DOHH2 (cell line): ENCODE measurements around the gene AANAT.

Experiments
- H3F3A ChIP-seq: fragments of 200-600 bp; sonication (generic), shearing (Covaris generic); 2 replicates; pipeline ENCODE4 v1.6.0; 2016; ENCODE audit warnings: antibody characterized with exemption, mild to moderate bottlenecking; ENCODE audit not compliant: control insufficient read depth, insufficient read depth
- H3K27ac ChIP-seq: fragments of 200-600 bp; sonication (generic); 2 replicates; pipeline ENCODE4 v1.5.1; 2014; ENCODE audit warnings: low read depth, mild to moderate bottlenecking, low read length, moderate library complexity
- H3K27me3 ChIP-seq: fragments of 200-600 bp; sonication (generic); 2 replicates; pipeline ENCODE4 v1.6.1; 2014; ENCODE audit warnings: mild to moderate bottlenecking, low read length, mixed read lengths; ENCODE audit not compliant: control insufficient read depth
- H3K36me3 ChIP-seq: fragments of 200-600 bp; sonication (generic); 2 replicates; pipeline ENCODE4 v1.6.1; 2014; ENCODE audit warnings: mild to moderate bottlenecking, low read length, moderate library complexity, mixed read lengths; ENCODE audit not compliant: control insufficient read depth
- H3K4me1 ChIP-seq: fragments of 200-600 bp; sonication (generic); 2 replicates; pipeline ENCODE4 v1.6.1; 2014; ENCODE audit warnings: mild to moderate bottlenecking, low read length, mixed read lengths; ENCODE audit not compliant: control insufficient read depth
- H3K4me2 ChIP-seq: fragments of 200-600 bp; sonication (generic); 2 replicates; pipeline ENCODE4 v1.6.0; 2014; ENCODE audit warnings: mild to moderate bottlenecking, low read length, moderate library complexity
- H3K4me3 ChIP-seq: fragments of 200-600 bp; sonication (generic); 2 replicates; pipeline ENCODE4 v1.5.1; 2014; ENCODE audit warnings: mild to moderate bottlenecking, low read length, mixed read lengths
- H3K79me2 ChIP-seq: fragments of 200-600 bp; sonication (generic); 2 replicates; pipeline ENCODE4 v1.6.1; 2014; ENCODE audit warnings: mild to moderate bottlenecking, low read length, mixed read lengths; ENCODE audit not compliant: control insufficient read depth
- H3K9me2 ChIP-seq: fragments of 200-600 bp; sonication (generic); replicated peaks from 2 replicates; pipeline ENCODE4 v1.6.1; 2014; ENCODE audit warnings: mild to moderate bottlenecking, low read length, mixed read lengths; ENCODE audit not compliant: control insufficient read depth
- H3K9me3 ChIP-seq: fragments of 200-600 bp; sonication (generic); 2 replicates; pipeline ENCODE4 v1.6.1; 2014; ENCODE audit warnings: antibody characterized with exemption, low read length, mixed read lengths; ENCODE audit not compliant: control insufficient read depth, insufficient read depth
- H4K20me1 ChIP-seq: fragments of 200-600 bp; sonication (generic); 2 replicates; pipeline ENCODE4 v1.6.0; 2014; ENCODE audit warnings: low read depth, mild to moderate bottlenecking, antibody characterized with exemption, low read length, moderate library complexity; ENCODE audit not compliant: control insufficient read depth, insufficient read depth
- EZH2phosphoT487 ChIP-seq: fragments of 200-600 bp; sonication (generic); IDR thresholded peaks from 2 replicates; pipeline ENCODE4 v1.6.1; 2017; ENCODE audit warnings: borderline replicate concordance, mild to moderate bottlenecking, antibody characterized with exemption, low read length, moderate library complexity, mixed read lengths
- TF ChIP-seq, protein P1 (sequence below): fragments of 200-600 bp; sonication (generic); IDR thresholded peaks from one replicate; pipeline ENCODE4 v1.5.1; 2014; ENCODE audit warnings: antibody characterized with exemption, mild to moderate bottlenecking, low read depth, low read length; ENCODE audit not compliant: poor library complexity, severe bottlenecking

AANAT gene

GRCh38 chr17:76476736-76477135 is 9.3 kb downstream of the AANAT start:
- Histone ChIP-seq H3K27ac (no peak overlapping the region), H4K20me1 (no peaks in the 10 kb centered on the region), H3K36me3 (peaks cover 59% of the 10 kb centered on the region), H3K4me1 (peaks cover 25% of the 10 kb centered on the region), H3K4me2 (no peak overlapping the region), H3F3A (peaks cover 7% of the 10 kb centered on the region), H3K27me3 (no peaks in the 10 kb centered on the region), H3K4me3 (no peak overlapping the region), H3K9me3 (no peaks in the 10 kb centered on the region), H3K9me2 (no peaks in the 10 kb centered on the region), H3K79me2 (no peaks in the 10 kb centered on the region; the same call in 1 of the 2 replicates)
- TF ChIP-seq, protein P1, sequence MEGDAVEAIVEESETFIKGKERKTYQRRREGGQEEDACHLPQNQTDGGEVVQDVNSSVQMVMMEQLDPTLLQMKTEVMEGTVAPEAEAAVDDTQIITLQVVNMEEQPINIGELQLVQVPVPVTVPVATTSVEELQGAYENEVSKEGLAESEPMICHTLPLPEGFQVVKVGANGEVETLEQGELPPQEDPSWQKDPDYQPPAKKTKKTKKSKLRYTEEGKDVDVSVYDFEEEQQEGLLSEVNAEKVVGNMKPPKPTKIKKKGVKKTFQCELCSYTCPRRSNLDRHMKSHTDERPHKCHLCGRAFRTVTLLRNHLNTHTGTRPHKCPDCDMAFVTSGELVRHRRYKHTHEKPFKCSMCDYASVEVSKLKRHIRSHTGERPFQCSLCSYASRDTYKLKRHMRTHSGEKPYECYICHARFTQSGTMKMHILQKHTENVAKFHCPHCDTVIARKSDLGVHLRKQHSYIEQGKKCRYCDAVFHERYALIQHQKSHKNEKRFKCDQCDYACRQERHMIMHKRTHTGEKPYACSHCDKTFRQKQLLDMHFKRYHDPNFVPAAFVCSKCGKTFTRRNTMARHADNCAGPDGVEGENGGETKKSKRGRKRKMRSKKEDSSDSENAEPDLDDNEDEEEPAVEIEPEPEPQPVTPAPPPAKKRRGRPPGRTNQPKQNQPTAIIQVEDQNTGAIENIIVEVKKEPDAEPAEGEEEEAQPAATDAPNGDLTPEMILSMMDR = no peak
- TF ChIP-seq EZH2phosphoT487 = no peak

GRCh38 chr17:76477576-76477975 is 10.2 kb downstream of the AANAT start:
- Histone ChIP-seq H4K20me1 (no peaks in the 10 kb centered on the region), H3F3A (peaks cover 12% of the 10 kb centered on the region), H3K4me3 (no peak overlapping the region), H3K27ac (no peak overlapping the region), H3K4me2 (no peak overlapping the region), H3K36me3 (peaks cover 54% of the 10 kb centered on the region), H3K79me2 (no peaks in the 10 kb centered on the region; the same call in 1 of the 2 replicates), H3K9me2 (no peaks in the 10 kb centered on the region), H3K4me1 (peaks cover 34% of the 10 kb centered on the region), H3K27me3 (no peaks in the 10 kb centered on the region), H3K9me3 (no peaks in the 10 kb centered on the region)
- no peak for TF ChIP-seq EZH2phosphoT487
- TF ChIP-seq, protein P1 = no peak

GRCh38 chr17:76478097-76478496 is 10.7 kb downstream of the AANAT start:
- H3K27me3 ChIP-seq = no peaks in the 10 kb centered on the region
- H3K4me2 ChIP-seq = no peak overlapping the region
- no peaks in the 10 kb centered on the region for H3K9me3 ChIP-seq
- no peak overlapping the region for H3K27ac ChIP-seq
- no peak overlapping the region for H3K4me3 ChIP-seq
- H4K20me1 ChIP-seq = no peaks in the 10 kb centered on the region
- peaks cover 39% of the 10 kb centered on the region for H3K4me1 ChIP-seq
- H3K79me2 ChIP-seq = no peaks in the 10 kb centered on the region; the same call in 1 of the 2 replicates
- TF ChIP-seq, protein P1 = no peak
- TF ChIP-seq EZH2phosphoT487 = no peak
- no peaks in the 10 kb centered on the region for H3K9me2 ChIP-seq
- H3K36me3 ChIP-seq = peaks cover 53% of the 10 kb centered on the region
- H3F3A ChIP-seq = peaks cover 17% of the 10 kb centered on the region
